ENCODE results near the gene NUDCD3. TPM values are rescaled to one million over a fixed set of nuclear protein-coding genes. Genes with fewer than 3 reads are reported as not detected.

The NUDCD3 gene
- total RNA-seq, 1 donor from 2014 or later = 47.1 TPM

GRCh38 chr7:44373418-44373740 lies 117.1 kb downstream of the NUDCD3 start:
- ATAC-seq (no peak), DNase-seq (ENCODE audit: low spot score) (no peak)

DNA sequence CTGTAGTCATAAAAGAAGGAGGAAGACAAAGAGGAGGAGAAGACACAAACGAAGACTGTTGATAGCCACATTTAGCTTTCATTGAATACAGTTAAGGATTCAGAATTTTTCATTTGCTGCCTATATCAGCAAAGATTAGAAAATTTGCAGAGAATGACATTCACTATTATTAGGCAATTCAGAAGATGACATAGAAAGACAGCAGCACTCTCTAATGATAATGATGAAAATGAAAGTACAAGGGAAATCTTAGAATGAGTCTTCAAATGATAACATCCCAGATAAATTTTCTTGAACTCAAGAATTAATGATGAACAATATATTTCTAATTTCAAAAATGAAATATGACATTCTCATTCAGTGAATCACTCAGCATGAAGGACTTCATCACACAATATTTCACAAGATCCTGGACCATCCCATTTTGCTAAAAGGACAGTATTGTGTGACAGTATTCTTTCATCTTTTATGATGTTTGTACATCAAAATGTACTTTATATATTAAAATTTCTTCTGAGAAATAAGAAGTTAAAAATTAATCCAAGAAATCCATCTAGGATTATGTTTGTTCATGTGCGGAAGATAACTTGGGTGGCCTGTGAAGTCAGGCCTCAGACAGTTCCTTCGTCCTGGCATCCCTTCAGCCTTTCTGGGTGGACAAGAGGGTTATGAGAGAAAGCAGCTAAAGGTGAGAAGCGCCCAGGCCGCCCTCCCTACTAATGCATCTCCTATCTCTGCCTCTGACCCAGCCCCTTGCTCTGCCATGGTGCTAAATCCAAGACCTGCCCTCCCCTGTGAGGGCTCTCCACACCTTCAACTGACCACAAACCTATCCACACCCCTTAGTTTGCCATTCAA lies 117.7 kb downstream of the NUDCD3 start:
- ATAC-seq (no peak), DNase-seq (ENCODE audit: low spot score) (no peak)

DNA sequence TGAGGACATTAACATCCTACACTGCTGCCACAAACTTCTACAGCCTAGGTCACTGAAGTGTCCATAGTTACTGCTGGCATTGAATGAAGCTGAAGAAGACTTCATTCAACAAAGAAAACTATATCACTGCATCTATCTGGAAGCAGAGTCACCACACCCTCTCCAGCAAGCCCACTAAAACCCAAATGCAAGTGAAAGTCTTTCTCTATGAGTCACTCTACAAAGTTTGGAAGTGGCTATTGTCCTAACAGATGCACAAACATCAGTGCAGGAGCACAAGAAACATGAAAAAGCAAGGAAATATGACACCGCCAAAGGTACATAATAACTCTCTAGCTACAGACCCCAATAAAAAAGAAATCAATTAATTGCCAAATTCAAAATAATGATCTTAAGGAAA lies 121.6 kb downstream of the NUDCD3 start:
- ATAC-seq (no peak), DNase-seq (ENCODE audit: low spot score) (no peak)

DNA sequence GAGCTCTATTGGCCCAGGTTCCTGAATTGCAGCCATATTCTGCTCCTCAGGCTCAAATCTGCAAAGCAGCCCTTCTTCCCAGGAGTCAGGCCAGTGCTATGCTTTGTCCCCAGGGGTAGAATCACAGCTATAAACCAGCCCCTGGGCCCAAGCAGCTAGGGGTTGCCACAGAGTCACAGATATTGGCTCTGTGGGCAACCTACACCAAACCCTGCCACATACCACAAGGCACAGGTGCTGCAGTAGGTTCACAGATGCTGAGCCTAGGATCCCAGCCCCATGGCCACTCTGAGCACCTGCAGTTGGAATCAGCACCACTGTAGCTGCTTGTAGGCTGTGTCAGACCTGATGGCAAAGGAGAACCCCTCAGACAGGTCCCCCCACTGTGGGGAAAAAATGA lies 122.0 kb downstream of the NUDCD3 start:
- ATAC-seq (no peak), DNase-seq (ENCODE audit: low spot score) (no peak)

- DNase-seq (ENCODE audit: low spot score) = no peak
These were observed 122.9 kb downstream of the NUDCD3 start for GRCh38 chr7:44367475-44368043.

GRCh38 chr7:44366986-44367385 lies 123.5 kb downstream of the NUDCD3 start:
- DNase-seq (ENCODE audit: low spot score) (no peak), ATAC-seq (no peak)

More at GRCh38 chr7:44367475-44368043, 122.9 kb downstream of the NUDCD3 start:
- ATAC-seq = no peak

- ATAC-seq (no peak), DNase-seq (ENCODE audit: low spot score) (no peak)
These were observed 136.8 kb downstream of the NUDCD3 start for GRCh38 chr7:44353668-44354067.

DNA sequence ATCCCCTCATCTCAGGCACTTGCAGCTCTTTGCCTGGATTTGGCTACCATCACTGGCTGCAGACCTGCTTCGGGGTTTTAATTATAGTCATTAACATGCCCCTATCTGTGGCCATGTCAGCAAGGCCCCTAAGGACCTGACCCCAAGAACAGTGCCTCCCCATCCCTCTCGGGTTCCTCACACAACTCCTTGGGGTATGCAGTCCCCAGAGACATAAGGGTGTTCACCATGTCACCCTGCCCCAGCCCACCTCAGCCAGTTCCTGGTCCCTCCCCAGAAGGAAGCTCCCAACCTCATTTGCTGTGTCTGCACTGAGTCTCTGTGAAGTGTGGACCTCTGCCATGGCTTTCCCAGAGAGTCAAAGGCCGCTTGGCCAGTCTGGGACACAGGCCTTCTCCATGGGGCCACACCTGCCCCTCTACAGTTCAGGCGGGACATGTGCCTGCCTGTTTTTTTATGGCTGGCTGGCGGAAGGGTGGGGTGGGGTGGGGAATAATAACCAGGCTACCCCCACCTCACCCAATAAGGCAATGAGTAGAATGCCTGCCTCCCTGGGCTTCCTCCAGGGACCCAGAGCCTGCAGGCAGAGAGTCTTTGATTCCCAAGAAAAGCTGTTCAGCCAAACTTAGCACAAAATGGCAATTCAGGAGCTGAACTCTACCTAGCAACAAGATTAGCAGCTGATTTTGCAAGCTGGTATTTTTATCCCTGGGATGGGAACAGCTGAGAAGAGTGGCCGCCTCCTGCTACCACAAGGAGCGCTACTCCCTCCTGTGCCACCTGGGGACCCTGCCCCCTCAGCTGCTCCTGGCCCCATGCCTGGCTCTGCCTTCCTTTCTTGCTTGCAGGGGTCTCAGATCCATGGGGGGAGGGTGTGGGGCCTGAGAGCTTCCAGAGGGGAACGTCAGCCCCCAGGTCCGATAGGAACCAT lies 141.3 kb downstream of the NUDCD3 start:
- ATAC-seq (no peak), DNase-seq (ENCODE audit: low spot score) (no peak)

- peak; percentile 14 for ATAC-seq
These were observed 142.2 kb downstream of the NUDCD3 start for GRCh38 chr7:44348300-44348699.

DNA sequence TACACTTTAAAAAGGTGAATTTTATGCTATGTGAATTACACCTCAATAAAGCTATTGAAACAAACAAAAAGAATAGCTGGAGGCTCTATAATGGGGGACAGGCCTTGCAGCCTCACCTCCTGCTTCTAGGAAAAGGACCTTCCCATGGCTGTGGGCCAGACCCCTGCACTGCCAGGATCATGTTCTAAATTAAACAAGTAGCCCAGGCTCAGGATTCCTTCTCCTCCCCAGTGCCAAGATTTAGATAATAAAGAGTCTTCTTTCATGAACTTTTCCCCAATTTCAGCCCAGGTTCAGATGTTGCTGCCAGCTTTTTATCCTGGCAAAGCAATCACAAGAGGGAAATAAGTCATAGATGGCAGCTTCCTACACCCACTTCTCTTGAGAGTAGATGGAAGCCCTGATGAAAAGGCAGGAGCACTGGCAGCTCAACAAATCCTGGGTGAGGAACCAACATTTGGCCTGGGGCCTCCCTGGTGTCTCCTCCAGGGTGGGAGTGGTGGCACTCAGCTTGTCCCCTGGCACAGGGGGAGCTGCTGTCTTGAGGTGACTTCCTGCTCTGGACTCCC lies 142.8 kb downstream of the NUDCD3 start:
- DNase-seq (ENCODE audit: low spot score) (no peak), ATAC-seq (no peak)

More at GRCh38 chr7:44348300-44348699, 142.2 kb downstream of the NUDCD3 start:
- no peak for DNase-seq (ENCODE audit: low spot score)

GRCh38 chr7:44346063-44346462 lies 144.4 kb downstream of the NUDCD3 start:
- DNase-seq (ENCODE audit: low spot score) (no peak), ATAC-seq (no peak)

GRCh38 chr7:44341401-44341800 lies 149.1 kb downstream of the NUDCD3 start:
- DNase-seq (ENCODE audit: low spot score) = no peak
- ATAC-seq = no peak

GRCh38 chr7:44338600-44338999 lies 151.9 kb downstream of the NUDCD3 start:
- no peak for ATAC-seq
- DNase-seq (ENCODE audit: low spot score) = no peak

- ATAC-seq (no peak), DNase-seq (ENCODE audit: low spot score) (no peak)
These were observed 154.0 kb downstream of the NUDCD3 start for GRCh38 chr7:44336491-44336890.

GRCh38 chr7:44335184-44335583 lies 155.3 kb downstream of the NUDCD3 start:
- ATAC-seq (no peak), DNase-seq (ENCODE audit: low spot score) (no peak)

- no peak for ATAC-seq
These were observed 155.7 kb downstream of the NUDCD3 start for GRCh38 chr7:44334734-44335097.

GRCh38 chr7:44333911-44334733 lies 156.3 kb downstream of the NUDCD3 start:
- no peak for DNase-seq (ENCODE audit: low spot score)
- no peak for ATAC-seq

More at GRCh38 chr7:44334734-44335097, 155.7 kb downstream of the NUDCD3 start:
- no peak for DNase-seq (ENCODE audit: low spot score)

DNA sequence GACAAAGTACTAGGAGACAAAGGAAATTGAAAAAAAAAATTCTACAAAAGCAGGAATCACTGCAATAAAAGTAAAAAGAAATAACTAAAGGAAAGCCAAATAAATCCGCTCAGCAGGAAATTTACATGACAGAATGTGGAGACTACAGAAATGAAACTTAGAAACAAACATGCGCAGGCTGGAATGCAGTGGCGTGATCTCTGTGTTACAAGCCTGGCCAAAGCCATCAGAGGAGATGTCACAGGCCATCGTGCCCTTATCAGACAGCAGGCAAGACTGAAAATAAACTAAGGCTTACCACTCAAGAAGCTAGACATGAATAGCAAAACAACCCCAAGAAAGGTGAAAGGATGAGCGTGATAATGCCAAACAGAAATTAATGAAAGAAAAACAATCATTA lies 158.8 kb downstream of the NUDCD3 start:
- DNase-seq (ENCODE audit: low spot score) (no peak), ATAC-seq (no peak)

DNA sequence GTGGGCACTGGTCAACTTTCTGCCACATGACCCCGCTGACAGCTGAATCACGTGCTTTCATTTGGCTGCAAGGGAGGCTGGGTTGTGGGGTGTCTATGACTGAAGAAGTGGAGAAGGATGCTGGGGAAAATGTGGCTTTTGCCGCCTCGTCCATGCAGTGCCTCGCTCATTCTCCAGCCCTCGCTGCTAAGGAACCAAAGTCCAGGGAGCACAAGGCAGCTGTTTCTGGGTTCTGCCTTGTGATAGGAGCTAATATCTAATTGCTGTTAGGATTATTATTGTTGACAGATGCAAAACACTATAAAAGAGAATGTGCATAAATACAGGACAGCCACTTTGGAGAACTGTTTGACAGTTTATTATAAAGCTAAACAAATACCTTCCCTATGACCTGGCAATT lies 160.1 kb downstream of the NUDCD3 start:
- no peak for ATAC-seq
- DNase-seq (ENCODE audit: low spot score) = no peak

GRCh38 chr7:44329888-44330287 lies 160.6 kb downstream of the NUDCD3 start:
- no peak for ATAC-seq
- DNase-seq (ENCODE audit: low spot score) = no peak
